Stimulated activated CD8-positive, alpha-beta memory T cell treated with anti-CD3 and anti-CD28 coated beads, Interleukin-4, amount 100 ng/mL, for 4 hours (primary cell): ENCODE data around the gene STARD10.
A peak's percentile ranks its signal among the peaks of the same experiment; 100 is the strongest.

Source experiments
- DNase-seq, 2 donors: peaks; one replicate each; pipeline ENCODE4 v3.0.0-alpha.2; 2020; ENCODE audit warnings: low read depth in 2 of 2, low spot score in 1 of 2

STARD10 gene

DNA sequence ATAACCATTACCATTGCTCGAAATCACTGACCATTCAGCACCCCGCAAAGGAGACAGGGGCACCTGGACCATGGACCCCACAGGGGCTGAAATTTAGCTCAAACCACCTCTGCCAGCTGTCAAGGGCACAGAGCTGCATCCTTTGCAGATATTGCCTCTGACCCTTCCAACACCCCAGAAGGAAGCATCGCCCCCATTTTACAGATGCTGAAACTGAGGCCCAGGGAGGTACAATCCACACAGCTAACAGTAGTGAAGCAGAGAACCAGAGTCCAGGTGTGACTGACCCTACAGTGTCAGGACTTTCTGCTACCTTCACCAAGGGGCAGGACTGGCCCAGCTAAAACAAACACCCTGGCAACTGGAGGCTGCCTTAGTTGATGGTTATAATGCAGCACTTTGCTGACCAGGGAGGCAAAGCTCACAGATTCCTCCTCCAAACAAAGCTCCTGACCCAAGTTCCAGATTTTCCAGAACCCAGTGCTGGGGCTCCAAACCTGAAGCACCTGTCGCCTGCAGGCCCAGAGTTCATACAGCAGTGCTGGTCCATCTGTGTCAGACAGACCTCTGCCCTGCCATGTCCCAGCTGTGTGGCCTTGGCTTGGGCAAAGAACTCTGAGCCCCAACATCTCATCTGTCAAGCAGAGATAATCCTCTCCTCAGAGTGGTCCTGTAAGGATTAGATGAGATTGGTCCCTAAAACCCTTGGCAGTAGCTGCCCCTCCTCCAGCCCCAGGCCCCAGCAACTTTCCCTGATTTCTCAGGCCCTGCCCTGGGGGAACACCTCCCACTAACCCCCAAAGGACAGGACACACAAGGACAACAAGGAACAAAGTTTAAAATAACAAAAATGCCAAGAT lies 26.4 kb downstream of the STARD10 start:
- no peak for DNase-seq

DNA sequence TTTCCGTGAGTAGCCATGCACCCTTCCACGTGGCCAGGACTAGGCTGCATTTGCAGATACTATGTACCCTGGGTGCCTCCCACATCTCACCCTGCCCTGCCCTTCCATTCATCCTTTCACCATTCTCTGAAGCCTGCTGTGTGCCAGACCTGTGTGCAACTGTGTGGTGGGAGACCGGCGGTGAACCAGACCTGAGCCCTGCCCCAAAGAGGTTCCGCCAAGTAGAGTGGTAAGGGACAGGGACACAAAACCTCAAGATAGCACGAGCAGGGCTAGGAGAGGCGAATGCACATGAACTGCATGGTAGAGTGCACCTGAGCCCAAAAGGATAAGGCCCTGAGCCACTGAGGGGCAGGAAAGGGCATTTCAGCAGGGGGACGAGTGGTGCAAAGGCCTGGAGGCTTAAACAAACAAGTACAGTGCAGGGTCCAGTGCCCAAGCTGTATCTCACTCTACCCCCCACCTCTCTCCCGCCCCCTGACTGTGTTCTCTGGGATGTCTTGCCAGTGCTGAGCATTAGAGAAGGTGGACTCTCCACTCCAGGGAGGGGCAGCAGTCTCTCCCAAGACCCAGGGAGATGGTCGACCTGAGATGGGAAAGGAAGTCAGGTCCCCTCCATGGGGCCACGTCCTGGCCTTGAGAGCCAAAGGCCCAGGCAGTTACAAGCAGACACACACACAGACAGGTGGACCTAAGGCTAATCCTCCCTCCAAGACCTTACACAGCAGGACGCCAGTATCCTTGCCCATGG lies 27.5 kb downstream of the STARD10 start:
- DNase-seq: no peak

- DNase-seq: no peak
Observed at GRCh38 chr11:72764503-72764902, 29.3 kb downstream of the STARD10 start.

DNA sequence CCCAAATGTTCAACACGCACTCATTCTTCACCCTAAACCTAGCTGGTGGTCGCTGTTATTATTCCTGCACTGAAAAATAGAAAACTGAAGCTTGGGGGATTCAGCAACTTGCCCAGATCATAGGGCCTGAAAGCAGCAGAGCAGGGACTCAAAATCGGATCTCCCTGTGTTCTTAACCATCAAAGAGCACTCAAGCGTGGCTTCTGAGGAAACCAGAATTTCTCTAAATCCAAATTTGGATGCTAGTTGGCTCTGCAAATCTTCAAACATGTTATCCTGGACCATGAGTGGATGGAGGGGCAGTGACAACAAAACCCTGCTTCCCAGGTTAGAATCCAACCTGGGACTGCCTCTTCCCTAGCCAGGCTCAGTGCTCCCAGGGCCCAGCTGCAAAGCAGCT lies 30.0 kb downstream of the STARD10 start:
- no peak for DNase-seq

GRCh38 chr11:72762641-72763304 lies 31.1 kb downstream of the STARD10 start:
- no peak for DNase-seq

GRCh38 chr11:72760539-72761405 lies 33.1 kb downstream of the STARD10 start:
- no peak for DNase-seq

DNA sequence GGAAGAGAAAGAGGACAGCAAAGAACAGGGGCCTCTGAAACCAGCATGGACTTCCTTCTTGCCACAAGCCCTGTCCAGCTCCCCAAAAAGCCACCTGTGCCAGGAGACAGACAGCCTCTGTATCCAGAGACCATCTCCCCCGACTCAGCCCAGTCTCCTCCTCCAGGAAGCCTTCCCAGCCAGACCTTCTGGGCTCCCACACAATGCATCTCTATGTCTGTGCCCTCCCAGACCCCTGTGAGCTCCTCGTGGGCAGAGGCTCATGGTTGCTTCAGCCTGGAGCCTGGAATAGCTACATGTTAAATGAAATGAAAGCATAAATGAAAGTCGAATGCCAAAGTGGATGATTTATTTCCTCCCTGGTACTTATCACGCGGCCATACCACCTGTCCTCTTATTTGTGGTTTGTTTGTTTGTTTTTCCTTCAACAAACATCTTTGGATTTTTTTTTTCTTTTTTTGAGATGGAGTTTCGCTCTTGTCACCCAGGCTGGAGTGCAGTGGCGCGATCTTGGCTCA lies 34.3 kb downstream of the STARD10 start:
- DNase-seq: no peak

GRCh38 chr11:72758690-72759389 lies 35.0 kb downstream of the STARD10 start:
- no peak for DNase-seq

- DNase-seq: no peak
Observed at GRCh38 chr11:72758304-72758689, 35.5 kb downstream of the STARD10 start.

- DNase-seq: no peak
Observed at GRCh38 chr11:72755713-72756285, 38.0 kb downstream of the STARD10 start.

DNA sequence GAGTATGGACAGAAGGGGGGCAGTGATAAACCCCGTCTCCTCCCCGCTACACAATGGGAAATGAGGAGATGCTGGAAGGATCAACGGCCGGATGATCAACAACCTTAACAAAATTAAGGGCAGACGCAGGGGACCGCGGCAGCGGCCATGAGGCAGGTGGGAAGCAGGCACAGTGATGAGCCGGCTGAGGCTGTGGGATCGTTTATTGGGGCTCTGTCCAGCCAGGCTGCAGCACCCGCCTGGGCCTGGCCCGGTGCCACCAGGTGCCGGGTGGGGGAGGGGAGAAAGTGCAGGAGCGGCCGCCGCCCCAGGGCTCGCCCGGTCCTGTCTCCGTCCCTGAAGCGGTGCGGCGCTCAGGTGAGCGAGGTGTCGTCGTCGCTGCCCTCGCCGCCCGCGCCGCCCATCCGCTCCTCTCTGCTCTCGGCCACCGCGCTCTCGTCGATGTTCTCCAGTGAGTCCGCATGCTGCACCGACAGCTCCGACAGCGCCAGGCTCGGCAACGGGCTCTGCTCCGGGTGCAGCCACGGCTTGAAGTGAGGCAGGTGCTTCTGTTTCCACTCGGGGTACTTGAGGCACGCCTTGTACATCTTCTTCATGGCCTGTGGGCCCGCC lies 39.2 kb downstream of the STARD10 start:
- no peak for DNase-seq

GRCh38 chr11:72754149-72754543 lies 39.7 kb downstream of the STARD10 start:
- no peak for DNase-seq

- DNase-seq: no peak
Observed at GRCh38 chr11:72753341-72754148, 40.3 kb downstream of the STARD10 start.

GRCh38 chr11:72752088-72752914 lies 41.5 kb downstream of the STARD10 start, which contains the start of gene ARAP1:
ARAP1 (minus strand) TSS chr11:72752408; CDS start chr11:72727128, 25,280 bp downstream.
- DNase-seq: peak; percentile 27 to 51

DNA sequence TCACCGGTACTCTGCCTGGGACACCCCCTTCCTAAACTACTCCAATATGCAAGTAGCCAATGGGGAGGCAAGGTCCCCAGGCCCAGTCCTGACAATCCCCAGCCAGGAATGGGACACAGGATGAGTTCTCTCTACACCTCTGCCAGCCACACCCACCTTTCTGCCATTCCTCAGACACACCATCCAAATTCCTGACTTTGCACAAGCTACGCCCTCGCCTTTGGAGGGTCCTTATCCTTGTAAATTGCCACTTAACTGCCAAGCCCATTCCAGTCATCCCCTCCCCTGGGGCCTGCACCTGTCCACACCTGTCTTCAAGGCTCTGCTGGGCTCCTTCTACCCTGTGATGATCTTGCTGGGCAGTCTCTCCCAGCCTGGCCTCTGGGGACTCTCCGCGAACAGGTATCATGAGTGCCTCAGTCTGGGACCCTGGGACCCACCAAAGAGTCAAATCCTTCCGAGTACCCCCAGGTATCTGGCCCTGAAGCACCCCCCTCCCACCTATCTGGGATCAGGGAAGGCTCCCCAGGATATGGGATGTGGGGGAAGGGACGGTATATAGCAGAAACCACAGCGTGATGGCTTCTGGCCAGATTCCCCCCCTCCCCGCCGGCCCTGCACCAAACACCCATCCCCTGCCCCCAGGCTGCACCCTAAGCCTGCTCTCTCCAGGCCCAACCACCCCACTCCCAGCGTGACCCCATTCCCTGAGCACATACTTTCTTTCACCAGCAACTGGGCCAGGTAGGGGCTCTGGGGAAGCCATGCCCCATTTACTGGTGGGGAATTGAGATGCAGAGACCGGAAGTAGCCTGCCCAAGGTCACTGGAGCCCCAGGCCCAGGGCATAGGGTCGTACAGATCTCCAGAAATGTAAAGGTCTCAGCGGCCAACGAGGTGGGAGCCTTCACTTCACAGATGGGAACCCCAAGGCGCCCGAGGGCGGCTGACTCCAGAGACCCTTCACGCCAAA lies 42.4 kb downstream of the STARD10 start:
- no peak for DNase-seq

- DNase-seq: no peak
Observed at GRCh38 chr11:72750556-72751115, 43.2 kb downstream of the STARD10 start.
